GM21825 (cell line): ENCODE data around the gene RGPD4.

Experiments used
- ATAC-seq: cut with Tn5 transposase; IDR thresholded peaks from one replicate; pipeline ENCODE4 v1.9.1; 2021; ENCODE audit warnings: mild to moderate bottlenecking, moderate library complexity; ENCODE audit not compliant: unreplicated experiment

The RGPD4 gene

GRCh38 chr2:107927034-107927534 is 100.4 kb downstream of the RGPD4 start:
- ATAC-seq, result no peak

GRCh38 chr2:107931412-107931811 is 104.7 kb downstream of the RGPD4 start:
- no peak for ATAC-seq

- no peak for ATAC-seq
Measured at GRCh38 chr2:107932488-107932887, 105.8 kb downstream of the RGPD4 start.

- no peak for ATAC-seq
Measured at GRCh38 chr2:107932979-107933378, 106.3 kb downstream of the RGPD4 start.

- no peak for ATAC-seq
Measured at GRCh38 chr2:107936433-107937359, 110.0 kb downstream of the RGPD4 start.
